Erythroblast (primary cell): Measurements from ENCODE around the gene CYB5R2.

Experiments
- GATA1 ChIP-seq: IDR thresholded peaks from 2 replicates; pipeline ENCODE4 v1.6.1; 2011; ENCODE audit warnings: low read depth, mild to moderate bottlenecking, control low read depth, low read length, moderate library complexity
- POLR2A ChIP-seq: IDR thresholded peaks from 2 replicates; pipeline ENCODE4 v1.6.1; 2011; ENCODE audit warnings: mild to moderate bottlenecking, low read length

- TF ChIP-seq POLR2A, result no peak
- no peak for TF ChIP-seq GATA1
These were observed 16.6 kb downstream of the CYB5R2 start for GRCh38 chr11:7656704-7657103.
